GM12891 (cell line): ENCODE measurements around the gene UCHL3.

ENCODE experiments used
- PAX5 ChIP-seq: IDR thresholded peaks from 2 replicates; pipeline ENCODE4 v1.6.1; 2011; ENCODE audit warnings: low read length, moderate library complexity, mild to moderate bottlenecking; ENCODE audit not compliant: insufficient read depth, severe bottlenecking
- POLR2A ChIP-seq: IDR thresholded peaks from 2 replicates; pipeline ENCODE4 v1.6.1; 2011; ENCODE audit warnings: low read depth, low read length, control low read depth
- POLR2AphosphoS5 ChIP-seq: IDR thresholded peaks from 2 replicates; pipeline ENCODE4 v1.6.1; 2011; ENCODE audit warnings: low read depth, low read length, control low read depth
- TAF1 ChIP-seq: IDR thresholded peaks from 2 replicates; pipeline ENCODE4 v1.6.1; 2011; ENCODE audit warnings: low read depth, low read length, control low read depth

GRCh38 chr13:75566658-75567057 is 17.1 kb downstream of the UCHL3 start:
- TF ChIP-seq POLR2AphosphoS5 (no peak), POLR2A (no peak), TAF1 (no peak), PAX5 (no peak)
